A549 (cell line): ENCODE data around the gene SMTN.

Experiments
- BHLHE40 ChIP-seq: IDR thresholded peaks from 2 replicates; pipeline ENCODE4 v1.6.1; 2012; ENCODE audit warnings: low read depth, low read length, inconsistent platforms
- CBX2 ChIP-seq: fragments of 200-600 bp; sonication (generic); IDR thresholded peaks from 2 replicates; pipeline ENCODE4 v1.6.1; 2016; ENCODE audit warnings: low read depth, mild to moderate bottlenecking, borderline replicate concordance
- CTCF ChIP-seq: fragments of >200 bp; sonication (Bioruptor Twin); formaldehyde crosslinking; IDR thresholded peaks from 3 replicates; pipeline ENCODE4 v1.5.1; 2016
- EP300 ChIP-seq, 2 experiments: fragments of >200 bp; sonication (Bioruptor Twin); formaldehyde crosslinking; IDR thresholded peaks; 2 replicates in 1 of 2; 3 replicates in 1 of 2; pipeline ENCODE4 v1.6.1; 2016 to 2017
- KDM5A ChIP-seq: fragments of 200-600 bp; sonication (generic); IDR thresholded peaks from 2 replicates; pipeline ENCODE4 v1.6.1; 2016; ENCODE audit warnings: antibody characterized with exemption, mild to moderate bottlenecking
- NR3C1 ChIP-seq: fragments of >200 bp; sonication (Bioruptor Twin); formaldehyde crosslinking; IDR thresholded peaks from 3 replicates; pipeline ENCODE4 v1.6.1; 2017
- PBX3 ChIP-seq: IDR thresholded peaks from 2 replicates; pipeline ENCODE4 v1.6.1; 2012
- POLR2A ChIP-seq: IDR thresholded peaks from 2 replicates; pipeline ENCODE4 v1.6.1; 2012; ENCODE audit warnings: mild to moderate bottlenecking, low read length
- POLR2AphosphoS2 ChIP-seq: conservative IDR thresholded peaks from 2 replicates; pipeline ENCODE4 v1.6.1; 2012; ENCODE audit warnings: low read length, improper control_type of control experiment, inconsistent platforms
- RAD21 ChIP-seq, 2 experiments: fragments of >200 bp in 1 of 2; sonication (Bioruptor Twin) in 1 of 2; formaldehyde crosslinking in 1 of 2; IDR thresholded peaks in 1 of 2; conservative IDR thresholded peaks in 1 of 2; 2 replicates in 1 of 2; 3 replicates in 1 of 2; pipeline ENCODE4 v1.6.1; 2012 to 2018; ENCODE audit warnings: inconsistent platforms in 1 of 2
- TF ChIP-seq, protein P1 (sequence below): IDR thresholded peaks from 2 replicates; pipeline ENCODE4 v1.6.1; 2012

DNA sequence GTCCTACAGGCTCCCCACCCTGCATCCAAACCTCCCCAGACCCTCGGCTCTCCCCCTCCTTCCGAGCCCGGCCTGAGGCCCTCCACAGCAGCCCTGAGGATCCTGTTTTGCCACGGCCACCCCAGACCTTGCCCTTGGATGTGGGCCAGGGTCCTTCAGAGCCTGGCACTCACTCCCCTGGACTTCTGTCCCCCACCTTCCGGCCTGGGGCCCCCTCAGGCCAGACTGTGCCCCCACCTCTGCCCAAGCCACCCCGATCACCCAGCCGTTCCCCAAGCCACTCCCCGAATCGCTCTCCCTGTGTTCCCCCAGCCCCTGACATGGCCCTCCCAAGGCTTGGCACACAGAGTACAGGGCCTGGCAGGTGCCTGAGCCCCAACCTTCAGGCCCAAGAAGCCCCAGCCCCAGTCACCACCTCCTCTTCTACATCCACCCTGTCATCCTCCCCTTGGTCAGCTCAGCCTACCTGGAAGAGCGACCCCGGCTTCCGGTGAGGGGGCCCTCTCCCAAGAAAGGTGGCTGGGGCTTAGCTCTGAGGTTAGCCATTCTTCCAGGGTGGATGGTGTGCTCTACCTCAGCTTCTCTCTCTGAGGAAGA lies 44.5 kb downstream of the SMTN start:
- TF ChIP-seq PBX3 (no peak), CTCF (no peak), EP300 (IDR thresholded peaks at IDR 0.05) (no peak), KDM5A (no peak), POLR2A (no peak), POLR2AphosphoS2 (no peak), BHLHE40 (no peak), RAD21 (conservative IDR thresholded peaks at IDR 0.05 in 1 of 2, IDR thresholded peaks at IDR 0.05 in 1 of 2) (no peak), CBX2 (no peak), NR3C1 (no peak)
- TF ChIP-seq, protein P1, sequence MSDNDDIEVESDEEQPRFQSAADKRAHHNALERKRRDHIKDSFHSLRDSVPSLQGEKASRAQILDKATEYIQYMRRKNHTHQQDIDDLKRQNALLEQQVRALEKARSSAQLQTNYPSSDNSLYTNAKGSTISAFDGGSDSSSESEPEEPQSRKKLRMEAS: no peak
